22Rv1 (cell line): ENCODE results near the gene KCNQ2.

Source experiments
- CTCF ChIP-seq: fragments of 450-650 bp; IDR thresholded peaks from 2 replicates; pipeline ENCODE4 v1.5.1; 2017; ENCODE audit warnings: mild to moderate bottlenecking
- ZFX ChIP-seq: fragments of 450-650 bp; IDR thresholded peaks from 2 replicates; pipeline ENCODE4 v1.6.1; 2017; ENCODE audit warnings: antibody characterized with exemption, borderline replicate concordance

DNA sequence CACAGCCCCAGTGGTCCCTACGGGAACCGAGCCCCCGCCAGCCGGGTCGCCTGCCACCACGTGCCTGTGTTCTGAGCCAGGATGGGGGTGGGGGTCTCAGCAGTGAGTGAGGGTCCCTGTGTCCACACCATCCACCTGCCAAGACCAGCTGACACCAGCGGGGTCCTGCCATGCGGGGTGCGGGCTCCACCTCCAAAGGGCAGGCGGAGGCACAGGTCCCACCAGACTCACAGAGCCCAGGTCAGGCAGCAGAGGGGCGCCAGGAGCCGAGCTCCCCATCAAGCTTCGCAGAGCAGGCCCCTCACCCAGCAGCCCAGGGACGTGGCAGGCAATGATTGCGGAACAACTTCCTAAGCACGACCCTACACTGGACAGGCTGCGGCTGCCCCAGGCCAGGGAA lies 50.5 kb downstream of the KCNQ2 start:
- TF ChIP-seq CTCF (no peak), ZFX (no peak)
